Smooth muscle cell of the coronary artery (primary cell): Measurements from ENCODE around the gene WNT9A. TPM values are rescaled to one million over a fixed set of nuclear protein-coding genes. Genes with fewer than 3 reads are reported as not detected.

ENCODE experiments used
- total RNA-seq: library from RNA; depleted of rRNA; stranded (reverse); fragments of >200 nt; gene quantifications from 2 replicates; pipeline ENCODE4 v1.2.3, GENCODE V29; 2014; ENCODE audit warnings: low replicate concordance

Gene WNT9A, protein sequence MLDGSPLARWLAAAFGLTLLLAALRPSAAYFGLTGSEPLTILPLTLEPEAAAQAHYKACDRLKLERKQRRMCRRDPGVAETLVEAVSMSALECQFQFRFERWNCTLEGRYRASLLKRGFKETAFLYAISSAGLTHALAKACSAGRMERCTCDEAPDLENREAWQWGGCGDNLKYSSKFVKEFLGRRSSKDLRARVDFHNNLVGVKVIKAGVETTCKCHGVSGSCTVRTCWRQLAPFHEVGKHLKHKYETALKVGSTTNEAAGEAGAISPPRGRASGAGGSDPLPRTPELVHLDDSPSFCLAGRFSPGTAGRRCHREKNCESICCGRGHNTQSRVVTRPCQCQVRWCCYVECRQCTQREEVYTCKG
- total RNA-seq: 0.23 and 0.70 TPM in 2 replicates

DNA sequence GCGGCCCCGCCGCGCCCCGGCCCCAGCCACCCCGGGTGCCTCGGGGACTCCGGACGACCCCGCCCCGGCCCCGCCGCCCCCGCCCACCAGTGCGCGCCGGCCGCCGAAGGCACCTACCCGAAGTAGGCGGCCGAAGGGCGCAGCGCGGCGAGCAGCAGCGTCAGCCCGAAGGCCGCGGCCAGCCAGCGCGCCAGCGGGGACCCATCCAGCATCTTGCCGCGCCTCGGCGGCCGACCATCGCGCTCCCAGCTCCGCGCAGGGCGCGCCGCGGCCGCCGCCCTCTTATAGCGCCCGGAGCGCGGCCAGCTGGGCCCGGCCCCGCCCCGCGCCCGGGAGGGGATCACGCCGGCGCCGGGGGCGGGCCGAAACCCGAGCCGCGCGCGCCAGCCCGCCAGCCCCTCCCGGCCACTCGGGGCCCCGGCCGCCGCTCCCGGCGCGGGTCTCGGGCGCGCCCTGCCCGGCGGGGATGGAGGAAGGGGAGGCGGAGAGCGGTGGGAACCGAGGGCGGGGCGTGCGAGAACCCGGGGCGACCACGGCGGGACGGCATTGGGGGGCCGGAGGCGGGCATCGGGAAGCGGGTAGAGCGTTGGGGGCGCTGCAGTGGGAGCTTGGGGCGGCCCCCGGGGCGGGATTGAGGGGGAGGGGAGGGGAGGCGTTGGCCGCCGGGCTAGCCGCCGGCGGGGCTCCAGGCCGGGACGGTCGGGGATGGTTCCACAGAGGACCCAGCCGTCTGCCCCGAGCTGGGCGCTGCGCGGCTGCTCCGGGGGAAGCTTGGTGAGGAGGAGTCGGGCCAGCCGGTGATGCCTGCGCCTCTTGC, at the start of gene WNT9A:
Gene WNT9A (minus strand): TSS at position 257 of the 817 bp plus-strand sequence. CDS start 45 bp downstream, at position 212.

Other genes starting within 250 kb of the WNT9A start
- gene JMJD4, start 212.6 kb downstream of the WNT9A start, total RNA-seq: 31.1 and 34.8 TPM in 2 replicates
- 44.9 and 48.8 TPM in 2 replicates for gene SNAP47, start 212.5 kb downstream of the WNT9A start, total RNA-seq
- gene PRSS38, start 132.3 kb downstream of the WNT9A start, total RNA-seq: not detected in 2 replicates
- not detected in 2 replicates for gene WNT3A, start 59.1 kb upstream of the WNT9A start, total RNA-seq
- 294 and 435 TPM in 2 replicates for gene ARF1, start 134.8 kb upstream of the WNT9A start, total RNA-seq
- gene C1orf35, start 155.4 kb upstream of the WNT9A start, total RNA-seq: 3.9 and 6.9 TPM in 2 replicates
- 78.5 and 80.0 TPM in 2 replicates for gene MRPL55, start 161.4 kb upstream of the WNT9A start, total RNA-seq
- gene GUK1, start 192.3 kb upstream of the WNT9A start, total RNA-seq: 640 and 916 TPM in 2 replicates
- gene GJC2, start 202.0 kb upstream of the WNT9A start, total RNA-seq: 2.7 and 4.1 TPM in 2 replicates
- gene IBA57, start 217.9 kb upstream of the WNT9A start, total RNA-seq: 1.5 and 2.3 TPM in 2 replicates